Measurements from ENCODE around the gene COX8A.
A peak's percentile ranks its signal among the peaks of the same experiment; 100 is the strongest.
"Not testable (repeated sequence)": the region's sequence is repeated elsewhere in the genome, so short reads cannot be mapped to it uniquely, and the experiment has no call there.

The COX8A gene

GRCh38 chr11:63970902-63971301, 3.5 kb upstream of the COX8A start:
- DNase-seq: peak; percentile 93

- DNase-seq: not testable (repeated sequence)
These were observed 535 bp upstream of the COX8A start for GRCh38 chr11:63973912-63974258.

- no peak for DNase-seq
These were observed 4.3 kb downstream of the COX8A start for GRCh38 chr11:63978551-63979239.

GRCh38 chr11:63979426-63979825, 5.0 kb downstream of the COX8A start:
- no peak for DNase-seq

- DNase-seq: peak; percentile 45
These were observed 11.4 kb downstream of the COX8A start for GRCh38 chr11:63985812-63986155.

- DNase-seq: peak; percentile 83
These were observed 11.9 kb downstream of the COX8A start, which contains the start of gene OTUB1 for GRCh38 chr11:63986156-63986931. TSS of gene OTUB1 (plus strand) at chr11:63986438. CDS start at chr11:63986457, 19 bp downstream.

GRCh38 chr11:63986932-63987513, 12.6 kb downstream of the COX8A start:
- DNase-seq: no peak

GRCh38 chr11:63991558-63991957, 17.1 kb downstream of the COX8A start:
- DNase-seq: no peak

- DNase-seq: no peak
These were observed 18.7 kb downstream of the COX8A start for GRCh38 chr11:63993100-63993499.

GRCh38 chr11:63993993-63994392, 19.6 kb downstream of the COX8A start:
- DNase-seq: no peak

- DNase-seq: no peak
These were observed 22.1 kb downstream of the COX8A start for GRCh38 chr11:63996512-63996911.

GRCh38 chr11:63997104-63997700, 22.8 kb downstream of the COX8A start:
- no peak for DNase-seq

GRCh38 chr11:63997801-63998337, 23.4 kb downstream of the COX8A start:
- no peak for DNase-seq

GRCh38 chr11:63998558-63999348, 24.3 kb downstream of the COX8A start:
- DNase-seq: no peak

GRCh38 chr11:63999349-64000025, 25.1 kb downstream of the COX8A start:
- DNase-seq: no peak

- peak; percentile 47 for DNase-seq
These were observed 25.8 kb downstream of the COX8A start for GRCh38 chr11:64000026-64000739.

GRCh38 chr11:64000740-64001483, 26.5 kb downstream of the COX8A start:
- DNase-seq: no peak

GRCh38 chr11:64001484-64002420, 27.3 kb downstream of the COX8A start:
- DNase-seq: no peak

All from MV-4-11 (cell line).